ENCODE data around the gene SPAG9. TPM values are rescaled to one million over a fixed set of nuclear protein-coding genes. Genes with fewer than 3 reads are reported as not detected.

The SPAG9 gene
- total and polyA plus RNA-seq, 2 experiments from 2014 or later = 13.7 to 45.0 TPM

- Mint-ChIP-seq H3K9me3 (no peaks in the 10 kb centered on the region), H3K4me1 (peaks cover 27% of the 10 kb centered on the region), H3K27ac (no peak overlapping the region), H3K4me3 (peak overlapping the region; percentile 45), H3K36me3 (ENCODE audit: low read depth) (no peaks in the 10 kb centered on the region), H3K27me3 (ENCODE audit: insufficient read depth, low read depth, poor library complexity) (peaks cover 20% of the 10 kb centered on the region)
- TF ChIP-seq STAT1 (IDR thresholded peaks at IDR 0.05; ENCODE audit: unreplicated experiment) (no peak), ZNF462 (CRISPR knock-in tag; IDR thresholded peaks at IDR 0.05) (no peak), POLR2AphosphoS5 (IDR thresholded peaks at IDR 0.05; ENCODE audit: low read depth) (peak; percentile 16; the same call in 1 of the 2 replicates), NANOG (IDR thresholded peaks at IDR 0.05; ENCODE audit: borderline replicate concordance) (no peak), EZH2 (IDR thresholded peaks at IDR 0.05; ENCODE audit: low read depth, unreplicated experiment) (no peak), ETS1 (IDR thresholded peaks at IDR 0.05) (0 out of 2 replicates have a peak, but pooled peaks have one; percentile 52)
- Histone ChIP-seq H3K36me3 (ENCODE audit: insufficient read depth) (no peaks in the 10 kb centered on the region), H3K9me2 (ENCODE audit: insufficient read depth) (no peaks in the 10 kb centered on the region), H3K27me3 (ENCODE audit: insufficient read depth) (peaks cover 17% of the 10 kb centered on the region), H3K4me1 (ENCODE audit: insufficient read depth) (peaks cover 6% of the 10 kb centered on the region; the same call in 1 of the 2 replicates), H3F3A (replicated peaks; ENCODE audit: low read depth) (no peaks in the 10 kb centered on the region), H3K4me3 (peak overlapping the region; percentile 55), H3K79me2 (replicated peaks; ENCODE audit: insufficient read depth) (no peaks in the 10 kb centered on the region), H4K20me1 (replicated peaks; ENCODE audit: insufficient read depth) (no peaks in the 10 kb centered on the region), H2AFZ (peak overlapping the region; percentile 89), H3K27ac (ENCODE audit: low read depth) (no peak overlapping the region), H3K4me2 (peak overlapping the region; percentile 84)
- peak; percentile 72 for ATAC-seq
- peak; percentile 74 for DNase-seq (ENCODE audit: low spot score)
These were observed 176.4 kb downstream of the SPAG9 start for GRCh38 chr17:50944054-50944901.
